ELF-1 (cell line): ENCODE results near the gene GUCY1A1.
"Not testable (repeated sequence)": the region's sequence is repeated elsewhere in the genome, so short reads cannot be mapped to it uniquely, and the experiment has no call there.

Experiments
- DNase-seq: peaks from one replicate; pipeline ENCODE4 v3.0.0-alpha.2; 2016; ENCODE audit warnings: low read depth, low spot score

Gene GUCY1A1, protein sequence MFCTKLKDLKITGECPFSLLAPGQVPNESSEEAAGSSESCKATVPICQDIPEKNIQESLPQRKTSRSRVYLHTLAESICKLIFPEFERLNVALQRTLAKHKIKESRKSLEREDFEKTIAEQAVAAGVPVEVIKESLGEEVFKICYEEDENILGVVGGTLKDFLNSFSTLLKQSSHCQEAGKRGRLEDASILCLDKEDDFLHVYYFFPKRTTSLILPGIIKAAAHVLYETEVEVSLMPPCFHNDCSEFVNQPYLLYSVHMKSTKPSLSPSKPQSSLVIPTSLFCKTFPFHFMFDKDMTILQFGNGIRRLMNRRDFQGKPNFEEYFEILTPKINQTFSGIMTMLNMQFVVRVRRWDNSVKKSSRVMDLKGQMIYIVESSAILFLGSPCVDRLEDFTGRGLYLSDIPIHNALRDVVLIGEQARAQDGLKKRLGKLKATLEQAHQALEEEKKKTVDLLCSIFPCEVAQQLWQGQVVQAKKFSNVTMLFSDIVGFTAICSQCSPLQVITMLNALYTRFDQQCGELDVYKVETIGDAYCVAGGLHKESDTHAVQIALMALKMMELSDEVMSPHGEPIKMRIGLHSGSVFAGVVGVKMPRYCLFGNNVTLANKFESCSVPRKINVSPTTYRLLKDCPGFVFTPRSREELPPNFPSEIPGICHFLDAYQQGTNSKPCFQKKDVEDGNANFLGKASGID

DNA sequence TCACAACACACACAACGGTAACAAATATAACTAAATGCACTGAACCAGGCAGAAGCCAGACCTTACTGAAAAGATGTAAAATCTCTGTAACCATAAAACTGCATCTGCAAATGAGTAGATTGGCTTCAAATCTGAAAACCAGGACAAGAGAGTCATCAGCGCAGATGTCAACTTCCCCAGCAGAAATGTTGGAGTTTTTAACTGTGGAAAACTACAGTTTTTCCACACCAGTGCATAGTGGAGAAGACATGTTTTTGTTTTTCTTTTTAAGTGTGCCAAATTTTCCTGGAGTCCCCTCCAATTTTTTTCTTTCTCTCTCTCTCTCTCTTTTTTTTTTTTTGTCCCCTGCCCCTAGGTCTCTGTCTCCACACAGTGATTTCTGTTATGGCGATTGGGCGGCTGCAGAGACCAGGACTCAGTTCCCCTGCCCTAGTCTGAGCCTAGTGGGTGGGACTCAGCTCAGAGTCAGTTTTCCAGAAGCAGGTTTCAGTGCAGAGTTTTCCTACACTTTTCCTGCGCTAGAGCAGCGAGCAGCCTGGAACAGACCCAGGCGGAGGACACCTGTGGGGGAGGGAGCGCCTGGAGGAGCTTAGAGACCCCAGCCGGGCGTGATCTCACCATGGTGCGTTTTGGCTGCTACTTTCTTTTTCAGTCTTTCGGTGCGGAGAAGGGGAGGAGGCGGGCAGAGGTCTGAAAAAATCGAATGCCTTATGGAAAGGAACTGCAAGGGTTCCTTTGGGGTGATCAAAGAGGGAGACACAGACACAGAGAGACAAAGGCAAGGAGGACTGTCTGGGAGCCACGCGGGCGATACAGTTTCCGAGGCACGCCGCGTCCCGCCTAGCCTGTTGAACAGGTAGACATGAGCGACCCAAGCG lies at the start of gene GUCY1A1:
GUCY1A1 (plus strand) TSS at position 505 of the 878 bp plus-strand sequence. CDS start 30,020 bp downstream, outside the sequence.
- DNase-seq: peak; percentile 82

DNA sequence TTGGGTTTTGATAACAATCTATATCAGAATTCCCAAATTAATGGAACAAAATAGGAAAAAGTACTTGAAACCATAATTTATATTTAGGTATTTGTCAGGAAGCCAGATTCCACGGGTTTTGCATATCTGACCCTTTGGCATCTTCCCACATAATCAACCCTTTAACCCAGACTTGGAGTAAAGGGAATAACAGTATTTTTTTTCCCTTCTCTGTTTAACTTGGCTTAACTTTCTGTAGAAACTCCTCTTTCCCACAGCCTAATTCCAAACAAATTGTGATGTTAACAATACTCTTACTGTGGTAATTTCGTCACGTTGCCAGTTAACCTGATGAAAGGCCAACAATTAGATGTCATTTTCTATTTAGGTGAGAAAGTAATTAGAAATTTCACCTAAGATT lies 49.4 kb upstream of the GUCY1A1 start:
- DNase-seq: no peak

DNA sequence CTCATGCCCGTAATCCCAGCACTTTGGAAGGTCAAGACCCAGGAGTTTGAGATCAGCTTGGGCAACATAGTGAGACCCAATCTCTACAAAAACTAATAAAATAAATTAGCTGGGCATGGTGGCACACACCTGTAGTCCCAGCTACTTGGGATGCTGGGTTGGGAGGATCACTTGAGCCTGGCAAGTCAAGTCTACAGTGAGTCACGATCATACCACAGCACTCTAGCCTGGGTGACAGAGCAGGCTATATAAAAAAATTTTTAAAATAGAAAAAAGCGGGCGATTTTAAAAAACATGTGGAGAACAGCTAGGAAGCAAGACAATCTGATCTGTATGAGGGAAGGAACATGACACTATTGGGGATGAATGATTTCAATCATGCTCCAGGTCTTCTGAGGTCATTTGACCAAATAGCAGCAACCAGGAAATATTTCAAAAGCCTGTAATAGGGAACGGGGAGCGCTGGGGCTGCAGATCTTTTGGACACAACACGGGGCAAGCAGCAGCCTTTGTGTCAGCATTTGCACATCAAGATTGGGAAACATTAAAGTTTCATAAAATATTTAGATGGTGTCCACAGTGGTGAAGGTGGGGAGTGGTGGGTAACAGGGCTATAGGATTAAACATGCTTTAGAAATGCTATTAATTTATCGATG lies 48.3 kb upstream of the GUCY1A1 start:
- DNase-seq: no peak

DNA sequence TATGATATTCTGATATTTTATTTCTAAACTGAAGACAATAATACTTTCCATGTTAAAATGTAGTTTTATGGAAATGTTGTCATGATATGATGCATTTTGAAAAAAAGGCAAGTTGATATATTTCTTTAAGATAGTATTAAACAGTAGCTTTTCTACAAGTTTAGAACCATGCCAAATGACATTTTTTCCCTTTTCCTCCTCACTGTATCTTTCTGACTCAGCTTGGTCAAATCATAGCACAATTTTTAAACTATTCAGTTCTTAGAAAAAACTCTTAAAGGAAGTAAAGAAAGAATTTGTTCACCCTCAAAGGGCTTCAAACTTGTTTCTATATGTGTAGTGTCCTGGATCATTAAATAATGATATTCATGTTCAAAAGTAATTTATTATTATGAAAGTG lies 46.0 kb upstream of the GUCY1A1 start:
- DNase-seq: no peak

DNA sequence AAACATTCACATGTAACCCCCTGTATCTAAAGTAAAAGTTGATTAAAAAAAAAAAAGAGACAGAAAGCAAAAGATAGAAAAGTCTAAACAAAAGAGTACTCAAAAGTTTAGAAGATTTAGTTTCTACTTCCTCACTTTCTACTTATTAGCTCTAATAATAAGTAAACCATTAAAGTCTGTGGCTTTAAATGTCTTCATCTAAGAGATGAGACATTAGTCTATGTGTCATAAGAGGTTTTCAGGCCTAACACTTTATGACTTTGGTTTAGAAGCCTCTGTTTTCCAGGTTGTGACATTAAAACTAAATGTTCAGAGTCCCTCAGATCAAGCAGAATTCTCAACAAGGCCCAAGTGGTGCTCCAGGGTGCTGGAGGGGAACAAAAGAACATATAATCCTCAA lies 42.2 kb upstream of the GUCY1A1 start:
- no peak for DNase-seq

DNA sequence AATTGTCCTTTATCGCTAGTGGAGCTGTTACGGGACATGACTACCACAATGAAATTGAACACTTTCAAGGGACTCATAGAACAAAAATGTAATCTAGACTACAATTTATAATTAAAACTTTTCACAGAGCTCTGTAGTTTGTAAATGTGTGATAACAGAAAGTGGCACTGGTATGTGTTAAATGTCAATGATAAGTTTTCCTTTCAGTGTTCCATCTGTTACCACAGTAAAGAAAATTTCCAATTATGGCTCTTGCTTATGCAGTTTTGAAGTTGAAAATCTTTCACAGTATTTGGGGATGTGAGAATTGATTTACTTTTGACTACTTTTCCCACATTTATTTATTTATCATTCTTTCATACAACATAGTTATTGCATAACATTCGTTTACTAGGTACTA lies 40.1 kb upstream of the GUCY1A1 start:
- DNase-seq: no peak

DNA sequence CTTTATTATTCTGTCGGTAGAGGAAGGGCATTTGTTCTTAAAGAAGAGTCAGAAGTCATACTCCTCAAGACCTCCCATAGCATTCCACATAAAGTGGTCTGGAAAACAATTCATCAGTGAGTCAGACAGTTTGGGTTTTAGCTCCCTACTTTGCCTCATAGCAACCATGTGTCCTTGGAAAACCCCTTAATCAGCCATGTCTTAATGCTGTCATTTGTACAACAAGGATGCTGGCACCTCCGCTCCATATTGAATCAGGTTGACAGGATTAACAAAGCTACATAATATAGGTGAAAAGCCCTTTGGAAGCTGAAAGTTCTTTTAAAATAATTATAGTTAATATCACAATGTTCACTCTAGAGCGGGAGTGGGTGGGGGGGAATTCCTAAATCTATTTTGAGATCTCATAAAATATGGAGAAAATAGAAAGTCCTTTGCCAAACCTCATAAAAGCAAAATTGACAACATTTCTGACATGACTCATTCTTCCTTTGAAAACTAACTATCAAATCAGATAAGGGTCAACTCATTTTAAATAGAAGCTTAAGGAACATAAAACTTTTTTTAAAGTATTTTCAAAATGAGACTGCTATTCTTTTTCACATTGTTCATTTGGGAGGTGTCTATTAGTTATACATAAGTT lies 37.3 kb upstream of the GUCY1A1 start:
- DNase-seq: no peak

DNA sequence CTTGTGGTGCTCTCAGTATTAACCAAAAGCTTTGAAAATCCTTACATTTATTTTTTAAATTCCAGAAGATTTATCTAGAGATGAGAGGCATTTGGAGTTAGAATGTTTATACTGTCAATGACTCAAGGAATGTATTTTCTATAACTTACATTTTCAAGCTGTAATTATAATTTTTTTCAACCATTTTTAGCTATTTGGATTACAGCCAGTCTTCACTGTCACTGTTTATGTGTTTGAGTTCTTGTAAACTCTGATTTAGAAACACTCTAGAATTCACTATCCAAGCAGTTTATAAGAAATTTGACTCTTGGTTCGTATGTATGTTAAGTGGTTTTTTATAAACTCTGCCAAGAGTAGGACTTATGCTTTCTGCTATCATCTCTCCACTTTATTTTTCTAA lies 36.7 kb upstream of the GUCY1A1 start:
- DNase-seq: no peak

DNA sequence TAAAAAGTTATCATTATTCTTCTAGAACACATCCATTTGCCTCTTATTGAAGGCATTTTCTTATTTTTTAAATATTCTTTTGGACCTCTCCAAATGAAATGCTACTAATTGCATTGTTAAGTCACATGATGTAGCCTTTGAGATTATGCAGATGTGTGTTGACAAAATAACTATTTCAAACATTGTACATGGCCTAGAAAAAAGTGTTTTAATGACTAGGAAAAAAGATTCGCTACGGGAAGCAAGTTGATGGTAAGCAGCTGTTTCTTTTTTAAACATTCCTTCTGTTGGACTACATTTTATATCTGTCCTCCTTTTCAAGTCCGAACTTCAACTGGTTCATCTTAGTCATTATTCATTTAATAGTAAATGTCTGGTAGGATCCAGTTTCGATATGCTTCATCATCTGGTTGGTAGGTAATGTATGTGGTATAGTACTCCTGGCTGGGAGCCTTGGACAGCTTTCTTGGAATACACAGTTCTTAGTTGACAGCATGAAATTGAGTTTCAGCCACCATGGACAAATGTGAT lies 34.3 kb upstream of the GUCY1A1 start:
- no peak for DNase-seq

DNA sequence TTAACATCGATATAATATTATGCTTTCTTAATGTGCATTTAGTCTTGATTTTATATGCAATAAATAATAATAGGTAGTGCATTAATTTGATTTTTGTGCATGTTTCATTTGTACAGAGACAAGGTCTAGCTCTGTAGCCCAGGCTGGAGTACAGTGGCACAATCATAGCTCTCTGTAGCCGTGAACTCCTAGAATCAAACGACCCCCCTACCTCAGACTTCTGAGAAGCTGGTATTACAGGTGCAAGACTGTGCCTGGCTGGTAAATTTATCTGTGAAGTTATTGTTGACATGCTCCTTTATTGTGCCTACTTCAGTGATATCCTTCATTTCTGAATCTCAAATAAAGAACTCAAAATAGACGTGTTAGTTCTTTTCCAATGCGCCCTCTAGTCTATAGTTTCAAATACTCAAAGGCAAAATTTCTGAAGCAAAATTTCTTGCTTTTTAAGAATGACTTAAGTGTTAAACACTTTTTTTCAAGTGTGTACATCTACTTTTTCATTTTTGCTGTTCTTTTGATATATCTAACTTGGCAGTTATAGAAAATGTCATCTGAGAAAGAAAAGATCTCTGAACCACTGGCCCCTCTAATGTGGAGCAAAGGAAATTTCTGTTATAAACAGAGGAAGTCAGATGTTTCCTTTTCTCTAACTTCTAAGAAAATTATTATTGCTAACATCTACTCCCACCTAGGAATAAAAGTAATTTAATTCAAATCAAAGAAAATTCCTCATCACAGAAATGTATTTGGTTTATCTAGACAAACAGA lies 28.3 kb upstream of the GUCY1A1 start:
- no peak for DNase-seq

DNA sequence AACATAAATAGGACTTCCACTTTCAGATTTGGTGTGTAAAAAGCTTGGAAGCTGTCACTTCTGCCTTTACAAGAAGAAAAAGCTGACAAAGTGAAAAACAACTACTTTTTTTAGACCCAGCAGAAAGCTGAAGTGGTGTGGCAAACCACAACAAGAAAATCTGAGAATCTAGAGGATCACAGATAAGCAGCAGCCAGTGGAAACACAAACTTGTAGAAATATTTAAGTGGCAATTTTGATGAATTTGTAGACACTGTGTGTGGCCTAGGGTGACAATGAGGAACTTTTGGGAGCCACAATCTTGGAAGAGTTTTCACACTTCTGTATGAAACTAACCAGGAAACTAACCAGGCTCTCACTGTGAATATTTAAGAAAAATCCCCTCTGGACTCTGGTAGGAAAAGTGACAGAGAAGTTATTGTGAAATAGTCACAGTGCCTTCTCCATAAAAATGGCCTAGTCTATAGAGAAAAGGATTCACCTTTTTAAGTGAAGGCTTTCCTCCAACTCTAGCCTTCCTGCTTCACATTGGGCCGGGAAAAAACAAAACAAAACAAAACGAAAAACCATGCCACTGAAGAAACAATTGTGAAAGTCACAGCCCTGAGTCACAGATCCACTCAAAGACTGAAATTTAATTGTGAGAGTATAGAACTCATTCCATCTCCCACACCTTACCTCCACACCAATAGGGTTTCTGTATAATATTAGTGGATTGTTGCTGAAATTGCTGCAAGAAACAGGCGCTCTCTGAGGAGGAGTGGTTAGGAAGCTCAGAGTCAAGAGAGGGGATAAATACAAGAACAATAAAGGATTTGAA lies 26.7 kb upstream of the GUCY1A1 start:
- DNase-seq: no peak

DNA sequence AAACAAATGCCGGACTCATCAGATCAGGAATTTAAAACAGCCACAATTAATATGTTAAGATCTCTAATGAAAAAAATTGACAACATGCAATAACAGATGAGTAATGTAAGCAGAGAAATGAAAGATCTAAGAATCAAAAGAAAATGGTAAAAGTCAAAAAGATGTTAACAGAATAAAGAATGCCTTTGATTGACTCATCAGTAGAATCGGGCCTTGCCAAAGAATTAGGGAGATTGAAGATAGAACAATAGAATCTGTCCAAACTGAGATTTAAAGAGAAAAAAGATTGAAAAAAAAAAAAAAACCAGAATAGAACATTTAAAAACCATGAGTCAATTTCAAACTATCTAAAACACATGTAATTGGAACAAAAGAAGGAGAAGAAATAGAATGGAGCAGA lies 25.9 kb upstream of the GUCY1A1 start:
- DNase-seq: no peak

DNA sequence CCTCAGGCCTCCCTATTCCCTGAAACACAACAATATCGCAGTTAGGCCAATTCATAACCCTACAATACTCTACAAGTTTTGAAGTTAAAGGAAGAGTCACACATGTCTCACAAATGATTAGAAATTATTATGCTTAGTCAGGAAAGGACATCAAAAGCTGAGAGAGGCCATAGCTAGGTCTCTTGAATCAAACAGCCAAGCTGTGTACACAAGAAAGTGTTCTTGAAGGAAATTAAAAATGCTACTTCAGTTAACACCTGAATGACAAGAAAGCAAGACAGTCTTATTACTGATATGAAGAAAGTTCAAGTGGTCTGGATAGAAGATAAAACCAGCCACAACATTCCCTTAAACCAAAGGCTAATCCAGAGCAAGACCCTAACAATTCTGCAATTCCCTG lies 23.6 kb upstream of the GUCY1A1 start:
- no peak for DNase-seq

DNA sequence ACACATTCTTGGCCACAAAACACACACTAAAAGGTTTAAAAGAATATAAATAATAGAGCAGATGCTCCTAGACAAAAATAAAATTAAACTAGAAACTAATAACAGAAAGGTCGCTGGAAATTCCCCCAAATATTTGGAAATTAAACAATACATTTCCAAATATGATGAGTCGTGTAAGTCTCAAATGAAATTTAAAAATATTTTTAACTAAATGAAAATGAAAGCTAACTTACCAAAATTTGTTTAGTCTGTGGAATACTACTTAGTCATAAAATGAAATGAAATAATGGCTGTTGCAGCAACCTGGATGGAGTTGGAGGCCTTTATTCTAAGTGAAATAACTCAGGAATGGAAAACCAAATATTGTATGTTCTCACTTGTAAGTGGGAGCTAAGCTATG lies 20.6 kb upstream of the GUCY1A1 start:
- no peak for DNase-seq

DNA sequence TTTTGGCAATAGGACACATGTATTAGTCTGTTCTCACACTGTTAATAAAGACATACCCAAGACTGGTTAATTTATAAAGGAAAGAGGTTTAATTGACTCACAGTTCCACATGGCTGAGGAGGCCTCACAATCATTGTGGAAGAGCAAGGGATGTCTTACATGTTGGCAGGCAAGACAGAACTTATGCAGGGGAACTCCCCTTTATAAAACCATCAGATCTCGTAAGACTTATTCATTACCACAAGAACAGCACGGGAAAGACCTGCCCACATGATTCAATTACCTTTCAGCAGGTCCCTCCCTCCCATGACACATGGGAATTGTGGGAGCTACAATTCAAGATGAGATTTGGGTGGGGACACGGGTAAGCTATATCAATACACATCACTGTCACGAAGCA lies 15.9 kb upstream of the GUCY1A1 start:
- not testable (repeated sequence) for DNase-seq

DNA sequence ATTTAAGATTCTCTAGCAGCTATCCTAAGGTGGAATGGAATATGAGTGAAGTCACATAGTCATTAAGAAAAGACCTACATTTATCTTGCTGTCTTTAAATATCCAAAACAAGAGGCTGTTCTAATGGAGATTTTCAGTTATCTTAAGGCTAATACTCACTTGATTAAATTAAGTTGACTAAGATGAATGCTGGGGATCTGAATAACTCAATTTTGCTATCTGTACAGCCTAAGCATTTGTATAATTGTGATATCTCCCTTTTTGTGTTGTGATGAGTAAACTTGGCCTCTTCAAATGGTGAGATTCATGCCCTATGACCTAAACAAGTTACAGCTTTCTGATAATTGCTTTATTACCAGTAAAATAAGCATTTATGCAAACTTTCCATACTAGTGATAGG lies 13.6 kb upstream of the GUCY1A1 start:
- DNase-seq: no peak

DNA sequence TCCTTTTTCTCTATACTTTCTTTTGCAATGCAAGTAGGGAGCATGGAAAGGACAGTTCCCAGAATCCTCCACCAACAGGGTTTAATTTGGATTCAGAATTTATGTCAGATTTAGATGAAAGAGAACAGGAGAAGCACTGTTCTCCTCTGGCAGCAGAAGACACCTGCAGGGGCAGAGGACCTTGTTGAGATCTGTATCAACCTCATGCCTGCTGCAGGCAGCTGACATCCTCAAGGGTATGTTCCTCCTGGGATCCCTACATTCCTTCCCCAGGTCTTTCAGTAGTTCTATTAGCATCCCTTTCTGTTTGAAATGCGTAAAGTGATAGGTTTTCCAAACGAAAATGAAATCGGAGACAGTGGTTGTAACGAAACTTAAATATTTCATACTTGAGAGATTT lies 10.6 kb upstream of the GUCY1A1 start:
- no peak for DNase-seq

DNA sequence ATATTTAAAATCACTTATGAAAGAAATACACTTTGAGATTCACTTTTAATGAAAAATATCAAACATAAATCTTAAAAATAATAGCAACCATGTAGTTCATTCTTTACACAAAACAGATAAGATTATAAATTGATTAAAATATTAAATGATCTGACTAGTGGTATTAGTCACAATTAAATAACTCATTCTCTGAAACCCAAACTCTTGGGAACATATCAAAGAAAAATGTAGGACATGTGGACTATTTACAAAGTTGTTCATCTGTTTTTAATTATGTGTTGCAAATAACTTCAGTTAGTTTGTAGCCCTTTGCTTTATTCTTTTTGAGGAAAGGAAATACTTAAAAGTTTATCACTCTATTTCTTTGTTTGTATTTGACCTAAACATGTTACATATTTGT lies 9.5 kb upstream of the GUCY1A1 start:
- no peak for DNase-seq

DNA sequence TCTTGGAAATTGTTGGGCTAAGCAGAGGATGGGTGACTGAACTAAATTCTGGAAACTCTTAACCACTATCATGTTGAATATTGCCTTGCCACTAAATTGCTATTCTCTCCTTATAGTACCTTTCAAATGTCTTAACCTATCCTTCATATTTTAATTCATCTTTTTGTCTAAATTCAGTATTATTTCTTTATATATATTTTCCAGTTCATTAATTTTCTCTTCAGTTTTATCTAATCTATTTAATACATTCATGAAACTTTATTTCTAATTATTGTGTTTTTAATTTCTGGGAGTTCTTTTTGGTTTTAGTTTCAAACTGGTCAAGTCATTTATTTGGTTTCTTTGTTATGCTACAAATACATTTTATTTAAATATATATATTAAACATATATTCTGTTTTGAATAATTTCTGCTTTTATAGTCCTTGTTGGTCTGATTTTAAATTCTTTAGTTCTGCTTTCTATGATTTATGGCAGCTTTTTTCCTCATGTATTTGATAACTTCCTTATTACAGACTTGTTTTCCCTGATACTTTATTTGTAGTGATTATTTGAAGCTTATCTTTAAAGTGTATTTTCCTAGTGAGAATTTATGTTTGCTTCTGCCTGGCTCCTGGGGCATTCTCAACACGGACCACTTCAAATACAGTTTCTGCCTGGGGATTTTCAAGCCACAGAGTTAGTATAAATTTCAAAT lies 8.5 kb upstream of the GUCY1A1 start:
- DNase-seq: no peak
